Subcutaneous preadipocyte (primary cell): ENCODE measurements around the gene SYCE1. TPM values are rescaled to one million over a fixed set of nuclear protein-coding genes. Genes with fewer than 3 reads are reported as not detected.

Source experiments
- total RNA-seq: library from RNA; depleted of rRNA; stranded (reverse); fragments of >200 nt; gene quantifications from 2 replicates; pipeline ENCODE4 v1.2.3, GENCODE V29; 2012

SYCE1 gene, protein sequence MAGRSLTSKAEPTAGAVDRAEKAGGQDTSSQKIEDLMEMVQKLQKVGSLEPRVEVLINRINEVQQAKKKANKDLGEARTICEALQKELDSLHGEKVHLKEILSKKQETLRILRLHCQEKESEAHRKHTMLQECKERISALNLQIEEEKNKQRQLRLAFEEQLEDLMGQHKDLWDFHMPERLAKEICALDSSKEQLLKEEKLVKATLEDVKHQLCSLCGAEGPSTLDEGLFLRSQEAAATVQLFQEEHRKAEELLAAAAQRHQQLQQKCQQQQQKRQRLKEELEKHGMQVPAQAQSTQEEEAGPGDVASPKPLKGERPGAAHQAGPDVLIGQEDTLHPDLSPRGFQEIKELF
- 0.73 and 0.78 TPM in 2 replicates for total RNA-seq

DNA sequence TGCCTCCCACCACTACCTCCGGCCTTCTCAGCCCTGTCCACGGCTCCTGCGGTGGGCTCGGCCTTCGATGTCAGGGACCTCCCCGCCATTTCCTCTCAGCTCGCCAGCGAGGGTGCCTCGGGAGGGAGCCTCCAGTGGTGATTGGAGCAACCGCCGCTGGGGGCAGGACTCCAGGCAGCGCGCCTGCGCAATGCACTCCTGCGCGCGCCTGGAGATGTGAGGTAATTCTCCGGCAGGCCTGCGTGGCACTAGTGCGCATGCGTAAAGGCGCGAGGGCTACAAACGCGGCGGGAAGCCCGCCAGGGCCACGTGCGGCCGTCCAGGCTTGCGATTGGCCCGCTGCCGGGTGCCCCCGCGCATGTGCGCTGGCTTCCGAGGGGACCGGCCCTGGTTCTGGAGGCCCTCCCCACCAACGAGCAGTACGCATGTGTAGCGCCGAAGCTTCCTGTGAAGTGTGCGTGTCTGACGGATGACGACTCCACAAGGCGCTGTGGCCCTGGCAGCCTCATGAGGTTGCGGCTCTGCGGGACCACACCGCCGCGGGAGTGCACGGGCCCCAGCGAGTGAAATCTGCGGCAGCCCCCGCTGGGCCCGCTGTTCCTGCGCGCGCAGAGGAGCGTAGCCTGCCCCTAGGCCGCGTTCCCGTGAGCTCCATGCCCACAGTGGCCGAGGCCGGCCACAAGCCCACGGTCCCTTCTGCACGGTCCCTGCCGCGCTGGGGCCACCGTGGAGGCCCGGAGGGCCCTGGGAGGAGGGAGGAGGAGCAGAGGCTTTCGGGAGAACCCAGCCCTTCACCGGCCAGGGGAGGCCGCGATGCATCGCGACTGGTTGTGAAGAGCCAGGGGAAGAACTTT, at the start of gene SYCE1:
Gene SYCE1 (minus strand): TSS at position 143 of the 854 bp plus-strand sequence. CDS start 54 bp downstream, at position 89.

DNA sequence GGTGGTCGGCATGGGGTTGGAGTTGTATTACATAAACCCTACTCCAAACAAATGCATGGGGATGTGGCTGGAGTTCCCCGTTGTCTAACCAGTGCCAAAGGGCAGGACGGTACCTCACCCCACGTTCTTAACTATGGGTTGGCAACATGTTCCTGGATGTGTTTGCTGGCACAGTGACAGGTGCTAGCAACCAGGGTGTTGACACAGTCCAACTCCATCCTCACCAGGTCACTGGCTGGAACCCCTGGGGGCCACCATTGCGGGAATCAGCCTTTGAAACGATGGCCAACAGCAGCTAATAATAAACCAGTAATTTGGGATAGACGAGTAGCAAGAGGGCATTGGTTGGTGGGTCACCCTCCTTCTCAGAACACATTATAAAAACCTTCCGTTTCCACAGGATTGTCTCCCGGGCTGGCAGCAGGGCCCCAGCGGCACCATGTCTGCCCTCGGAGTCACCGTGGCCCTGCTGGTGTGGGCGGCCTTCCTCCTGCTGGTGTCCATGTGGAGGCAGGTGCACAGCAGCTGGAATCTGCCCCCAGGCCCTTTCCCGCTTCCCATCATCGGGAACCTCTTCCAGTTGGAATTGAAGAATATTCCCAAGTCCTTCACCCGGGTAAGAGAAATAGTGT, 38.3 kb downstream of the SYCE1 start, which contains the start of gene CYP2E1:
Gene CYP2E1 (plus strand): TSS at position 407 of the 632 bp plus-strand sequence. CDS start 33 bp downstream, at position 440.

Other genes with a start within 250 kb of the SYCE1 start
- gene CALY, start 228.7 kb downstream of the SYCE1 start, total RNA-seq: not detected in 2 replicates
- gene PRAP1, start 218.2 kb downstream of the SYCE1 start, total RNA-seq: not detected in 2 replicates
- 13.6 and 16.6 TPM in 2 replicates for gene FUOM, start 207.6 kb downstream of the SYCE1 start, total RNA-seq
- gene ECHS1, start 192.2 kb downstream of the SYCE1 start, total RNA-seq: 58.5 and 61.7 TPM in 2 replicates
- 4.1 and 4.8 TPM in 2 replicates for gene PAOX, start 186.3 kb downstream of the SYCE1 start, total RNA-seq
- 26.8 and 30.9 TPM in 2 replicates for gene MTG1, start 171.4 kb downstream of the SYCE1 start, total RNA-seq
- 0.37 and 0.39 TPM in 2 replicates for gene SPRN, start 141.0 kb downstream of the SYCE1 start, total RNA-seq
- 1.1 and 1.6 TPM in 2 replicates for gene SCART1, start 111.6 kb downstream of the SYCE1 start, total RNA-seq
- under 0.01 and 0.39 TPM in 2 replicates for gene CYP2E1, start 38.2 kb downstream of the SYCE1 start, total RNA-seq
- gene FRG2B, start 61.2 kb upstream of the SYCE1 start, total RNA-seq: not detected in 2 replicates